Adrenal gland (tissue), 5 donors: ENCODE results near the gene LMCD1.

Source experiments
- POLR2A ChIP-seq, 2 donors: fragments of 450-650 bp; IDR thresholded peaks; one replicate each; pipeline ENCODE4 v1.6.1; 2017; ENCODE audit warnings: antibody characterized with exemption in 2 of 2, mild to moderate bottlenecking in 2 of 2, moderate library complexity in 1 of 2
- TF ChIP-seq, protein P1 (sequence below), 6 experiments: fragments of 450-650 bp in 4 of 6; fragments of 200-600 bp in 2 of 6; sonication (generic) in 1 of 6; IDR thresholded peaks; 1 replicate in 5 of 6; 2 replicates in 1 of 6; pipeline versions ENCODE4 v1.5.1 to v1.8.0; 2016 to 2021; ENCODE audit warnings: antibody characterized with exemption in 6 of 6, mild to moderate bottlenecking in 2 of 6, moderate library complexity in 1 of 6
- donor health status: DM: no; HTN: no; CAD: no.

- TF ChIP-seq, protein P1, sequence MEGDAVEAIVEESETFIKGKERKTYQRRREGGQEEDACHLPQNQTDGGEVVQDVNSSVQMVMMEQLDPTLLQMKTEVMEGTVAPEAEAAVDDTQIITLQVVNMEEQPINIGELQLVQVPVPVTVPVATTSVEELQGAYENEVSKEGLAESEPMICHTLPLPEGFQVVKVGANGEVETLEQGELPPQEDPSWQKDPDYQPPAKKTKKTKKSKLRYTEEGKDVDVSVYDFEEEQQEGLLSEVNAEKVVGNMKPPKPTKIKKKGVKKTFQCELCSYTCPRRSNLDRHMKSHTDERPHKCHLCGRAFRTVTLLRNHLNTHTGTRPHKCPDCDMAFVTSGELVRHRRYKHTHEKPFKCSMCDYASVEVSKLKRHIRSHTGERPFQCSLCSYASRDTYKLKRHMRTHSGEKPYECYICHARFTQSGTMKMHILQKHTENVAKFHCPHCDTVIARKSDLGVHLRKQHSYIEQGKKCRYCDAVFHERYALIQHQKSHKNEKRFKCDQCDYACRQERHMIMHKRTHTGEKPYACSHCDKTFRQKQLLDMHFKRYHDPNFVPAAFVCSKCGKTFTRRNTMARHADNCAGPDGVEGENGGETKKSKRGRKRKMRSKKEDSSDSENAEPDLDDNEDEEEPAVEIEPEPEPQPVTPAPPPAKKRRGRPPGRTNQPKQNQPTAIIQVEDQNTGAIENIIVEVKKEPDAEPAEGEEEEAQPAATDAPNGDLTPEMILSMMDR (IDR thresholded peaks at IDR 0.05) = no peak
- TF ChIP-seq POLR2A (IDR thresholded peaks at IDR 0.05) = no peak
Measured at GRCh38 chr3:8460815-8461456, 40.7 kb upstream of the LMCD1 start.
